GM12878 (cell line): Measurements from ENCODE around the gene WBP4. TPM values are rescaled to one million over a fixed set of nuclear protein-coding genes. Genes with fewer than 3 reads are reported as not detected.

Experiments used
- ATAC-seq: fragments of 200-7000 bp; cut with Tn5 transposase; 3 replicates; pipeline ENCODE4 v1.9.1; 2020; ENCODE audit warnings: mild to moderate bottlenecking, moderate library complexity
- BruUV-seq: library from RNA; stranded (reverse); fragments of 400-500 nt; replicated peaks from 2 replicates; lab custom pipeline; 2021; lab: Mats Ljungman, UMichigan
- CTCF ChIA-PET: fragments of 300-600 bp; sonication (Branson Sonifier 250); formaldehyde crosslinking; extraction: SDS; loops from one replicate; lab custom pipeline; 2021; ENCODE audit warnings: inconsistent platforms; lab: Yijun Ruan, JAX
- POLR2A ChIA-PET: fragments of 350-600 bp; formaldehyde crosslinking; extraction: SDS; loops from one replicate; lab custom pipeline; 2021; ENCODE audit warnings: inconsistent platforms; lab: Charles Lee
- RAD21 ChIA-PET: fragments of 300-600 bp; sonication (Branson Sonifier 250); formaldehyde crosslinking; loops from one replicate; lab custom pipeline; 2023; ENCODE audit warnings: antibody characterized with exemption; ENCODE audit not compliant: unreplicated experiment; lab: Charles Lee
- SMC1A ChIA-PET: fragments of 300-600 bp; sonication (Branson Sonifier 250); formaldehyde crosslinking; loops from one replicate; lab custom pipeline; 2023; ENCODE audit not compliant: unreplicated experiment, uncharacterized antibody; lab: Charles Lee
- DNase-seq: peaks from one replicate; pipeline ENCODE4 v3.0.0-alpha.2; 2011; ENCODE audit warnings: low read depth, low spot score
- FAIRE-seq: peaks from 3 replicates; lab custom pipeline; 2011; peaks lifted over from hg19 to GRCh38; lab: Jason Lieb, UNC
- H2AFZ ChIP-seq: 2 replicates; pipeline ENCODE4 v1.6.0; 2011; ENCODE audit warnings: low read depth, low read length, control low read depth; ENCODE audit not compliant: control insufficient read depth
- H3K27ac ChIP-seq: 2 replicates; pipeline ENCODE4 v1.5.1; 2011; ENCODE audit warnings: control low read depth; ENCODE audit not compliant: control insufficient read depth, insufficient read depth
- H3K27me3 ChIP-seq, 2 experiments: replicated peaks in 1 of 2; 2 replicates each; pipeline versions ENCODE4 v1.6.0 to v1.6.1; 2011; ENCODE audit warnings: low read length in 1 of 2; ENCODE audit not compliant: control insufficient read depth in 2 of 2, insufficient read depth in 2 of 2
- H3K36me3 ChIP-seq, 2 experiments: 2 replicates each; pipeline ENCODE4 v1.5.1; 2011; ENCODE audit warnings: low read length in 1 of 2; ENCODE audit not compliant: control insufficient read depth in 2 of 2, insufficient read depth in 2 of 2
- H3K4me1 ChIP-seq: 2 replicates; pipeline ENCODE4 v1.6.1; 2011; ENCODE audit warnings: mild to moderate bottlenecking, low read length, moderate library complexity, mixed read lengths; ENCODE audit not compliant: control insufficient read depth, insufficient read depth
- H3K4me2 ChIP-seq: 2 replicates; pipeline ENCODE4 v1.6.0; 2011; ENCODE audit warnings: control low read depth; ENCODE audit not compliant: control insufficient read depth, insufficient read depth
- H3K4me3 ChIP-seq: fragments of 200-600 bp; sonication (generic); 2 replicates; pipeline ENCODE4 v1.5.1; 2016
- H3K79me2 ChIP-seq: 2 replicates; pipeline ENCODE4 v1.6.0; 2011; ENCODE audit warnings: low read length; ENCODE audit not compliant: control insufficient read depth, insufficient read depth
- H3K9ac ChIP-seq: 2 replicates; pipeline ENCODE4 v1.8.0; 2011; ENCODE audit warnings: low read length, control low read depth, mixed read lengths; ENCODE audit not compliant: control insufficient read depth, insufficient read depth
- H3K9me3 ChIP-seq: replicated peaks from 3 replicates; pipeline ENCODE4 v1.5.1; 2011; ENCODE audit warnings: mild to moderate bottlenecking, low read length; ENCODE audit not compliant: control insufficient read depth, insufficient read depth
- H4K20me1 ChIP-seq: 2 replicates; pipeline ENCODE4 v1.6.0; 2011; ENCODE audit not compliant: control insufficient read depth, insufficient read depth
- CHD2 ChIP-seq: IDR thresholded peaks from 2 replicates; pipeline ENCODE4 v1.6.1; 2011; ENCODE audit warnings: low read depth, low read length, improper control_type of control experiment, borderline replicate concordance
- EED ChIP-seq: sonication (generic); IDR thresholded peaks from 2 replicates; pipeline ENCODE4 v1.6.1; 2016; ENCODE audit warnings: antibody characterized with exemption, low read depth
- HDGF ChIP-seq: fragments of 450-650 bp; IDR thresholded peaks from 2 replicates; pipeline ENCODE4 v1.6.1; 2016; ENCODE audit warnings: antibody characterized with exemption
- KAT2A ChIP-seq: conservative IDR thresholded peaks from 2 replicates; pipeline ENCODE4 v1.6.1; 2011; ENCODE audit warnings: low read depth, low read length; ENCODE audit not compliant: control insufficient read depth
- NKRF ChIP-seq: fragments of 450-650 bp; conservative IDR thresholded peaks from 2 replicates; pipeline ENCODE4 v1.6.1; 2017; ENCODE audit warnings: mild to moderate bottlenecking, moderate library complexity
- PAX8 ChIP-seq: fragments of 450-650 bp; IDR thresholded peaks from 2 replicates; pipeline ENCODE4 v1.6.1; 2017; ENCODE audit warnings: mild to moderate bottlenecking, moderate library complexity
- SMAD1 ChIP-seq: fragments of 450-650 bp; IDR thresholded peaks from 2 replicates; pipeline ENCODE4 v1.6.1; 2018; ENCODE audit warnings: mild to moderate bottlenecking, low read depth; ENCODE audit not compliant: partially characterized antibody
- TCF3 ChIP-seq: IDR thresholded peaks from 2 replicates; pipeline ENCODE4 v1.6.1; 2012; ENCODE audit warnings: low read depth, mild to moderate bottlenecking, low read length, borderline replicate concordance; ENCODE audit not compliant: insufficient read depth
- in situ Hi-C: fragments of 300-500 bp; cut with MboI; formaldehyde crosslinking; loops from 9 replicates; pipeline ENCODE4 v1.14.3; 2018; ENCODE audit warnings: mixed read lengths
- intact Hi-C: fragments of 100-400 bp; cut with micrococcal nuclease; formaldehyde crosslinking; loops from one replicate; pipeline ENCODE4 v1.14.2; 2022; ENCODE audit not compliant: unreplicated experiment
- polyA plus RNA-seq, 11 experiments: library from polyadenylated mRNA; depleted of rRNA in 4 of 11; unstranded in 6 of 11; stranded (reverse) in 5 of 11; fragments of >200 nt; fragmentation: Nextera tagmentation in 4 of 11; fragmentation: Illumina TruSeq in 1 of 11; extraction: Ambion mirVana in 4 of 11; extraction: Trizol in 1 of 11; gene quantifications; 1 replicate in 1 of 11; 2 replicates in 10 of 11; pipeline versions ENCODE4 v1.2.1 to v1.2.3, GENCODE V29; 2011 to 2016; ENCODE audit warnings: inconsistent platforms in 2 of 11, missing spikeins in 2 of 11, low read depth in 1 of 11
- total RNA-seq, 4 experiments: library from RNA; depleted of rRNA in 3 of 4; stranded (reverse); fragments of >200 nt in 3 of 4; fragmentation: Illumina TruSeq in 1 of 4; extraction: Trizol in 1 of 4; gene quantifications; 2 replicates each; pipeline versions ENCODE4 v1.2.1 to v1.2.3, GENCODE V29; 2013 to 2021

WBP4 gene
- total and polyA plus RNA-seq, 10 of the 15 experiments (the other 5 are each of a cell fraction or from before 2014, with no cell fraction given): 7.4 to 21.6 (median 14.2) TPM

GRCh38 chr13:41065078-41065477, 3.8 kb downstream of the WBP4 start:
- Histone ChIP-seq H3K27ac (no peak overlapping the region), H3K4me2 (no peak overlapping the region), H3K27me3 (no peaks in the 10 kb centered on the region), H3K4me3 (no peak overlapping the region), H3K36me3 (peaks cover 0 to 11% of the 10 kb centered on the region in 2 experiments; a peak in 3 of 4 replicates), H3K79me2 (peaks cover 36% of the 10 kb centered on the region), H3K4me1 (peaks cover 3% of the 10 kb centered on the region; the same call in 1 of the 2 replicates), H3K9ac (no peak overlapping the region), H2AFZ (no peak overlapping the region), H3K9me3 (no peaks in the 10 kb centered on the region), H4K20me1 (no peaks in the 10 kb centered on the region)
- BruUV-seq: no TSS peak
- ChIA-PET CTCF (no interaction called here), SMC1A (interaction anchor here (1.7 to 1.9 kb wide), 2 partner anchors 9 to 16 kb away, joined by 5 to 8 read pairs; no protein-coding TSS in a partner anchor), RAD21 (no interaction called here), POLR2A (no interaction called here)
- in situ Hi-C loops (no loop called here), intact Hi-C loops (no loop called here)
- FAIRE-seq: no peak
- ATAC-seq: no peak
- TF ChIP-seq NKRF (no peak), EED (no peak), KAT2A (no peak), SMAD1 (no peak), HDGF (no peak), PAX8 (no peak), TCF3 (no peak), CHD2 (no peak)
- no peak for DNase-seq
